H1 (cell line): ENCODE data around the gene GMPR2. TPM values are rescaled to one million over a fixed set of nuclear protein-coding genes. Genes with fewer than 3 reads are reported as not detected.

Source experiments
- CTCF ChIA-PET: fragments of 300-600 bp; sonication (Branson Sonifier 250); formaldehyde crosslinking; loops from one replicate; lab custom pipeline; 2021; ENCODE audit not compliant: partially characterized antibody; lab: Charles Lee
- POLR2A ChIA-PET: fragments of 300-600 bp; sonication (Branson Sonifier 250); formaldehyde crosslinking; loops from one replicate; lab custom pipeline; 2021; ENCODE audit warnings: inconsistent platforms; ENCODE audit not compliant: partially characterized antibody; lab: Charles Lee
- DNase-seq, 2 experiments: peaks; one replicate each; pipeline versions ENCODE4 v3.0.0 to v3.0.0-alpha.2; 2010 to 2022; ENCODE audit warnings: low spot score in 2 of 2, low read depth in 1 of 2, mixed read lengths in 1 of 2
- FAIRE-seq: peaks from 2 replicates; lab custom pipeline; 2011; peaks lifted over from hg19 to GRCh38; lab: Jason Lieb, UNC
- H2AFZ ChIP-seq: 2 replicates; pipeline ENCODE4 v1.8.1; 2012; ENCODE audit warnings: low read length, inconsistent platforms
- H2AK5ac ChIP-seq: 2 replicates; pipeline ENCODE4 v1.6.1; 2013; ENCODE audit warnings: low read depth, low read length
- H2BK120ac ChIP-seq: replicated peaks from 2 replicates; pipeline ENCODE3; 2013; ENCODE audit warnings: low read depth, low read length, inconsistent platforms
- H2BK12ac ChIP-seq: 2 replicates; pipeline ENCODE4 v1.6.1; 2013; ENCODE audit warnings: low read depth, low read length
- H2BK15ac ChIP-seq: 2 replicates; pipeline ENCODE4 v1.6.1; 2013; ENCODE audit warnings: low read length
- H2BK20ac ChIP-seq: 2 replicates; pipeline ENCODE4 v1.6.1; 2013; ENCODE audit warnings: low read length
- H2BK5ac ChIP-seq: 2 replicates; pipeline ENCODE4 v1.6.1; 2013; ENCODE audit warnings: low read depth, low read length
- H3K14ac ChIP-seq: 2 replicates; pipeline ENCODE4 v1.6.1; 2013; ENCODE audit warnings: inconsistent platforms; ENCODE audit not compliant: insufficient read length
- H3K18ac ChIP-seq: 2 replicates; pipeline ENCODE4 v1.6.1; 2013; ENCODE audit warnings: low read length; ENCODE audit errors: extremely low read depth
- H3K23ac ChIP-seq: 2 replicates; pipeline ENCODE4 v1.6.1; 2013; ENCODE audit warnings: inconsistent platforms; ENCODE audit not compliant: insufficient read length
- H3K23me2 ChIP-seq: 2 replicates; pipeline ENCODE4 v1.6.1; 2013; ENCODE audit warnings: low read depth, low read length
- H3K27ac ChIP-seq: 2 replicates; pipeline ENCODE4 v1.6.1; 2011; ENCODE audit warnings: low read depth, low read length, inconsistent platforms
- H3K27me3 ChIP-seq, 4 experiments: replicated peaks in 1 of 4; 1 replicate in 1 of 4; 2 replicates in 3 of 4; pipeline versions ENCODE4 v1.6.1 to v1.8.1; 2011 to 2013; ENCODE audit warnings: low read length in 3 of 4, mild to moderate bottlenecking in 3 of 4, inconsistent platforms in 2 of 4, mixed read lengths in 2 of 4, moderate library complexity in 1 of 4; ENCODE audit not compliant: control insufficient read depth in 3 of 4, insufficient read depth in 3 of 4; ENCODE audit errors: extremely low read depth in 1 of 4
- H3K36me3 ChIP-seq, 4 experiments: 2 replicates each; pipeline versions ENCODE4 v1.6.1 to v1.8.1; 2011 to 2013; ENCODE audit warnings: mild to moderate bottlenecking in 4 of 4, low read length in 3 of 4, moderate library complexity in 2 of 4, control low read depth in 1 of 4, inconsistent platforms in 1 of 4; ENCODE audit not compliant: insufficient read depth in 4 of 4, control insufficient read depth in 2 of 4
- H3K4ac ChIP-seq: replicated peaks from 2 replicates; pipeline ENCODE3; 2013; ENCODE audit warnings: low read length, low read depth, mixed read lengths, inconsistent platforms; ENCODE audit not compliant: insufficient read length
- H3K4me1 ChIP-seq, 4 experiments: replicated peaks in 1 of 4; 1 replicate in 1 of 4; 2 replicates in 3 of 4; pipeline versions ENCODE4 v1.6.1 to v1.8.1; 2011 to 2013; ENCODE audit warnings: low read length in 3 of 4, inconsistent platforms in 2 of 4, mixed read lengths in 1 of 4; ENCODE audit not compliant: insufficient read depth in 4 of 4, control insufficient read depth in 3 of 4
- H3K4me2 ChIP-seq, 2 experiments: 2 replicates each; pipeline versions ENCODE4 v1.6.1 to v1.8.1; 2011 to 2013; ENCODE audit warnings: low read depth in 2 of 2, low read length in 2 of 2, control low read depth in 1 of 2, inconsistent platforms in 1 of 2, mild to moderate bottlenecking in 1 of 2; ENCODE audit not compliant: insufficient read depth in 1 of 2
- H3K4me3 ChIP-seq, 4 experiments: fragments of 200-600, 300-600 bp in 1 of 4; sonication (generic), shearing (Covaris generic), sonication (Bioruptor Twin) in 1 of 4; 2 replicates each; pipeline versions ENCODE4 v1.5.1 to v1.8.1; 2011 to 2016; ENCODE audit warnings: low read length in 4 of 4, low read depth in 3 of 4, control low read depth in 2 of 4, inconsistent platforms in 2 of 4, mild to moderate bottlenecking in 2 of 4, mixed read lengths in 1 of 4, moderate library complexity in 1 of 4; ENCODE audit not compliant: insufficient read depth in 2 of 4; ENCODE audit errors: extremely low read depth in 1 of 4
- H3K56ac ChIP-seq: replicated peaks from 2 replicates; pipeline ENCODE3; 2013; ENCODE audit warnings: low read depth, mild to moderate bottlenecking, mixed read lengths, low read length, inconsistent platforms; ENCODE audit not compliant: insufficient read length
- H3K79me1 ChIP-seq: 2 replicates; pipeline ENCODE4 v1.6.1; 2013; ENCODE audit warnings: low read depth, low read length, control low read depth
- H3K79me2 ChIP-seq, 2 experiments: 2 replicates each; pipeline versions ENCODE4 v1.6.1 to v1.8.1; 2012 to 2013; ENCODE audit warnings: low read length in 2 of 2, mild to moderate bottlenecking in 2 of 2, inconsistent platforms in 1 of 2; ENCODE audit not compliant: insufficient read depth in 2 of 2, control insufficient read depth in 1 of 2
- H3K9ac ChIP-seq, 4 experiments: replicated peaks in 1 of 4; 1 replicate in 1 of 4; 2 replicates in 3 of 4; pipeline versions ENCODE4 v1.6.1 to v1.8.1; 2011 to 2013; ENCODE audit warnings: low read depth in 3 of 4, low read length in 3 of 4, control low read depth in 2 of 4, mild to moderate bottlenecking in 2 of 4, moderate library complexity in 2 of 4, inconsistent platforms in 1 of 4; ENCODE audit errors: extremely low read depth in 1 of 4
- H3K9me3 ChIP-seq, 2 experiments: 2 replicates each; pipeline versions ENCODE4 v1.6.1 to v1.8.1; 2012 to 2013; ENCODE audit warnings: mild to moderate bottlenecking in 2 of 2, moderate library complexity in 2 of 2, control low read depth in 1 of 2, inconsistent platforms in 1 of 2, low read depth in 1 of 2, low read length in 1 of 2, mixed read lengths in 1 of 2; ENCODE audit not compliant: insufficient read depth in 2 of 2
- H4K20me1 ChIP-seq, 2 experiments: replicated peaks in 1 of 2; 2 replicates each; pipeline versions ENCODE3 to v1.8.1; 2011 to 2013; ENCODE audit warnings: inconsistent platforms in 2 of 2, low read length in 2 of 2, mild to moderate bottlenecking in 1 of 2; ENCODE audit not compliant: insufficient read depth in 2 of 2, control insufficient read depth in 1 of 2
- H4K5ac ChIP-seq: 2 replicates; pipeline ENCODE4 v1.6.1; 2013; ENCODE audit warnings: low read length, low read depth, mixed read lengths, inconsistent platforms; ENCODE audit not compliant: insufficient read length
- H4K8ac ChIP-seq: 2 replicates; pipeline ENCODE4 v1.8.0; 2013; ENCODE audit warnings: mild to moderate bottlenecking, moderate library complexity, low read length, inconsistent platforms; ENCODE audit not compliant: insufficient read depth; ENCODE audit errors: extremely low read depth
- H4K91ac ChIP-seq: replicated peaks from 2 replicates; pipeline ENCODE3; 2013; ENCODE audit warnings: low read length, mixed read lengths, inconsistent platforms; ENCODE audit not compliant: insufficient read length
- ATF2 ChIP-seq: IDR thresholded peaks from 2 replicates; pipeline ENCODE4 v1.6.1; 2012; ENCODE audit warnings: low read length, inconsistent platforms
- CHD2 ChIP-seq: IDR thresholded peaks from 2 replicates; pipeline ENCODE4 v1.6.1; 2012; ENCODE audit warnings: low read length, improper control_type of control experiment
- E2F6 ChIP-seq: IDR thresholded peaks from 2 replicates; pipeline ENCODE4 v1.6.1; 2012; ENCODE audit warnings: inconsistent platforms
- SIRT6 ChIP-seq: IDR thresholded peaks from one replicate; pipeline ENCODE4 v1.7.1; 2012; ENCODE audit warnings: low read length, inconsistent platforms
- WGBS, 2 experiments: shearing (Covaris generic) in 1 of 2; methylation state at CpG; one replicate each; pipeline versions ENCODE4 v1.1.6 to v1.1.7; 2013 to 2015; ENCODE audit warnings: low lambda C conversion rate in 2 of 2, mixed read lengths in 2 of 2, inconsistent platforms in 1 of 2, low coverage in 1 of 2, missing lambda C conversion rate in 1 of 2; ENCODE audit not compliant: insufficient replicate concordance in 2 of 2, insufficient coverage in 1 of 2, insufficient read length in 1 of 2; ENCODE audit errors: extremely low coverage in 1 of 2, missing lambda C conversion rate in 1 of 2; 5-methylcytosine and 5-hydroxymethylcytosine counted together
- polyA plus RNA-seq, 7 experiments: library from polyadenylated mRNA; depleted of rRNA in 3 of 7; stranded (reverse) in 5 of 7; unstranded in 2 of 7; fragments of >200 nt in 5 of 7; fragments of 200-250 nt in 2 of 7; gene quantifications; 1 replicate in 5 of 7; 2 replicates in 1 of 7; 4 replicates in 1 of 7; pipeline versions ENCODE4 v1.2.1 to v1.2.3, GENCODE V29; 2011 to 2013; ENCODE audit warnings: missing spikeins in 2 of 7, mixed read lengths in 2 of 7
- total RNA-seq: library from RNA; stranded (reverse); fragmentation: NEBNext Ultra II Directional; extraction: Animal tissue kit (Norgen Biotek cat#: 25700); gene quantifications from 2 replicates; pipeline ENCODE4 v1.2.1, GENCODE V29; 2021

Gene GMPR2
- total and polyA plus RNA-seq, 2 of the 8 experiments (the other 6 are each of a cell fraction or from before 2014, with no cell fraction given): 61.6 to 85.3 TPM

- Histone ChIP-seq H3K23me2 (no peaks in the 10 kb centered on the region), H3K9ac (peak overlapping the region in 1 of 4 experiments; percentile 52; a peak in 1 of 7 replicates), H3K79me1 (no peaks in the 10 kb centered on the region), H2BK5ac (no peak overlapping the region), H2BK12ac (no peak overlapping the region), H3K14ac (no peak overlapping the region), H3K4me2 (no peak overlapping the region), H3K27me3 (no peaks in the 10 kb centered on the region), H2BK20ac (no peak overlapping the region), H3K27ac (no peak overlapping the region), H3K79me2 (no peaks in the 10 kb centered on the region), H3K4me3 (no peak overlapping the region), H2AFZ (no peak overlapping the region), H4K8ac (no peak overlapping the region), H4K20me1 (no peaks in the 10 kb centered on the region), H3K23ac (no peak overlapping the region), H3K4ac (no peak overlapping the region), H4K91ac (no peak overlapping the region), H3K18ac (no peak overlapping the region), H4K5ac (no peak overlapping the region), H3K36me3 (no peaks in the 10 kb centered on the region), H3K4me1 (no peaks in the 10 kb centered on the region), H3K9me3 (no peaks in the 10 kb centered on the region), H3K56ac (no peak overlapping the region), H2BK15ac (no peak overlapping the region), H2BK120ac (no peak overlapping the region), H2AK5ac (no peak overlapping the region)
- DNase-seq (no peak), FAIRE-seq (no peak)
- ChIA-PET POLR2A (interaction anchor here (0.6 to 4.5 kb wide), 12 partner anchors 7 to 58 kb away, joined by 3 to 26 read pairs (median 4); partner anchors contain the start of genes MDP1, RABGGTA, TINF2 and TM9SF1), CTCF (interaction anchor here (0.8 to 6.0 kb wide), 16 partner anchors 9 to 144 kb away, joined by 3 to 63 read pairs (median 10); partner anchors contain the start of genes CIDEB, DHRS1, NOP9 and RABGGTA)
- WGBS, 2 experiments: 83% methylated on average over 10 of the region's 11 CpGs; no CpG with 5 or more reads in 1 of the 2 experiments
- no peak for TF ChIP-seq ATF2
- TF ChIP-seq SIRT6: no peak
- no peak for TF ChIP-seq E2F6
- no peak for TF ChIP-seq CHD2
Observed at GRCh38 chr14:24252289-24253124, 19.8 kb downstream of the GMPR2 start.
